Superior temporal gyrus (tissue), 1 donor: ENCODE data around the gene ALDH1L1.

ENCODE experiments used
- DNase-seq: peaks from one replicate; pipeline ENCODE4 v3.0.0-alpha.2; 2016; ENCODE audit errors: extremely low spot score

The ALDH1L1 gene

GRCh38 chr3:126154391-126155279 is 25.8 kb downstream of the ALDH1L1 start:
- no peak for DNase-seq

GRCh38 chr3:126153695-126154360 is 26.6 kb downstream of the ALDH1L1 start:
- no peak for DNase-seq

GRCh38 chr3:126152901-126153694 is 27.3 kb downstream of the ALDH1L1 start:
- no peak for DNase-seq

- DNase-seq = no peak
These were observed 27.9 kb downstream of the ALDH1L1 start for GRCh38 chr3:126152458-126152857.

- no peak for DNase-seq
These were observed 28.7 kb downstream of the ALDH1L1 start for GRCh38 chr3:126151562-126152302.

- no peak for DNase-seq
These were observed 30.3 kb downstream of the ALDH1L1 start for GRCh38 chr3:126149960-126150515.

- DNase-seq = no peak
These were observed 31.0 kb downstream of the ALDH1L1 start for GRCh38 chr3:126149256-126149902.

- DNase-seq = no peak
These were observed 32.3 kb downstream of the ALDH1L1 start for GRCh38 chr3:126147932-126148683.

- no peak for DNase-seq
These were observed 33.0 kb downstream of the ALDH1L1 start for GRCh38 chr3:126147147-126147931.

GRCh38 chr3:126146525-126147146 is 33.8 kb downstream of the ALDH1L1 start:
- no peak for DNase-seq

- no peak for DNase-seq
These were observed 34.4 kb downstream of the ALDH1L1 start for GRCh38 chr3:126146034-126146433.

- DNase-seq = no peak
These were observed 37.7 kb downstream of the ALDH1L1 start for GRCh38 chr3:126142652-126143051.

- DNase-seq = no peak
These were observed 42.8 kb downstream of the ALDH1L1 start for GRCh38 chr3:126137490-126138130.

- no peak for DNase-seq
These were observed 43.8 kb downstream of the ALDH1L1 start for GRCh38 chr3:126136428-126137220.

- no peak for DNase-seq
These were observed 44.8 kb downstream of the ALDH1L1 start for GRCh38 chr3:126135406-126136076.

- DNase-seq = no peak
These were observed 45.3 kb downstream of the ALDH1L1 start for GRCh38 chr3:126135071-126135405.
